OCI-LY1 (cell line): Measurements from ENCODE around the gene WBP1L.

Source experiments
- EZH2 ChIP-seq: fragments of 200-600 bp; sonication (generic), shearing (Covaris generic); IDR thresholded peaks from 2 replicates; pipeline ENCODE4 v1.8.0; 2017; ENCODE audit warnings: borderline replicate concordance, mixed run types, mild to moderate bottlenecking, antibody characterized with exemption, low read length, moderate library complexity, mixed read lengths
- TF ChIP-seq, protein P1 (sequence below): fragments of 200-600 bp; sonication (generic), shearing (Covaris generic); IDR thresholded peaks from 2 replicates; pipeline ENCODE4 v1.5.1; 2017; ENCODE audit warnings: mild to moderate bottlenecking, antibody characterized with exemption, low read length, moderate library complexity, mixed read lengths

- TF ChIP-seq, protein P1, sequence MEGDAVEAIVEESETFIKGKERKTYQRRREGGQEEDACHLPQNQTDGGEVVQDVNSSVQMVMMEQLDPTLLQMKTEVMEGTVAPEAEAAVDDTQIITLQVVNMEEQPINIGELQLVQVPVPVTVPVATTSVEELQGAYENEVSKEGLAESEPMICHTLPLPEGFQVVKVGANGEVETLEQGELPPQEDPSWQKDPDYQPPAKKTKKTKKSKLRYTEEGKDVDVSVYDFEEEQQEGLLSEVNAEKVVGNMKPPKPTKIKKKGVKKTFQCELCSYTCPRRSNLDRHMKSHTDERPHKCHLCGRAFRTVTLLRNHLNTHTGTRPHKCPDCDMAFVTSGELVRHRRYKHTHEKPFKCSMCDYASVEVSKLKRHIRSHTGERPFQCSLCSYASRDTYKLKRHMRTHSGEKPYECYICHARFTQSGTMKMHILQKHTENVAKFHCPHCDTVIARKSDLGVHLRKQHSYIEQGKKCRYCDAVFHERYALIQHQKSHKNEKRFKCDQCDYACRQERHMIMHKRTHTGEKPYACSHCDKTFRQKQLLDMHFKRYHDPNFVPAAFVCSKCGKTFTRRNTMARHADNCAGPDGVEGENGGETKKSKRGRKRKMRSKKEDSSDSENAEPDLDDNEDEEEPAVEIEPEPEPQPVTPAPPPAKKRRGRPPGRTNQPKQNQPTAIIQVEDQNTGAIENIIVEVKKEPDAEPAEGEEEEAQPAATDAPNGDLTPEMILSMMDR: peak; percentile 43
- TF ChIP-seq EZH2: no peak
Observed at GRCh38 chr10:102729029-102730026, 14.4 kb upstream of the WBP1L start.
